ENCODE measurements around the gene SCAF1.

The SCAF1 gene

GRCh38 chr19:49663224-49663623 lies 21.2 kb downstream of the SCAF1 start:
- Histone ChIP-seq H3K36me3 (ENCODE audit: control insufficient read depth, low read depth, low read length) (peaks cover 32% of the 10 kb centered on the region), H3K9ac (ENCODE audit: low read length) (no peak overlapping the region), H3K4me1 (ENCODE audit: control insufficient read depth, low read depth, low read length) (peaks cover 5% of the 10 kb centered on the region), H3K4me3 (ENCODE audit: low read length) (no peak overlapping the region), H3K9me3 (ENCODE audit: control insufficient read depth, low read depth, low read length) (no peaks in the 10 kb centered on the region), H3K27me3 (ENCODE audit: control insufficient read depth, insufficient read depth, low read length) (no peaks in the 10 kb centered on the region), H3K27ac (ENCODE audit: low read length) (no peak overlapping the region)

GRCh38 chr19:49664171-49665035 lies 22.4 kb downstream of the SCAF1 start:
- peaks cover 5% of the 10 kb centered on the region for H3K4me1 ChIP-seq (ENCODE audit: control insufficient read depth, low read depth, low read length)
- no peaks in the 10 kb centered on the region for H3K27me3 ChIP-seq (ENCODE audit: control insufficient read depth, insufficient read depth, low read length)
- no peaks in the 10 kb centered on the region for H3K9me3 ChIP-seq (ENCODE audit: control insufficient read depth, low read depth, low read length)
- peak overlapping the region; percentile 55 for H3K27ac ChIP-seq (ENCODE audit: low read length)
- peaks cover 28% of the 10 kb centered on the region for H3K36me3 ChIP-seq (ENCODE audit: control insufficient read depth, low read depth, low read length)
- peak overlapping the region; percentile 72 for H3K9ac ChIP-seq (ENCODE audit: low read length)
- peak overlapping the region; percentile 98 for H3K4me3 ChIP-seq (ENCODE audit: low read length)

GRCh38 chr19:49665036-49665350 lies 23.0 kb downstream of the SCAF1 start:
- Histone ChIP-seq H3K27ac (ENCODE audit: low read length) (peak overlapping the region; percentile 55), H3K36me3 (ENCODE audit: control insufficient read depth, low read depth, low read length) (peaks cover 25% of the 10 kb centered on the region), H3K4me1 (ENCODE audit: control insufficient read depth, low read depth, low read length) (peaks cover 5% of the 10 kb centered on the region), H3K4me3 (ENCODE audit: low read length) (peak overlapping the region; percentile 98), H3K9me3 (ENCODE audit: control insufficient read depth, low read depth, low read length) (no peaks in the 10 kb centered on the region), H3K27me3 (ENCODE audit: control insufficient read depth, insufficient read depth, low read length) (no peaks in the 10 kb centered on the region), H3K9ac (ENCODE audit: low read length) (peak overlapping the region; percentile 72)

- Histone ChIP-seq H3K36me3 (ENCODE audit: control insufficient read depth, low read depth, low read length) (peaks cover 27% of the 10 kb centered on the region), H3K27ac (ENCODE audit: low read length) (peak within 1 kb of the TSS; percentile 55), H3K27me3 (ENCODE audit: control insufficient read depth, insufficient read depth, low read length) (no peaks in the 10 kb centered on the region), H3K9ac (ENCODE audit: low read length) (peak within 1 kb of the TSS; percentile 72), H3K4me1 (ENCODE audit: control insufficient read depth, low read depth, low read length) (peaks cover 5% of the 10 kb centered on the region), H3K4me3 (ENCODE audit: low read length) (peak within 1 kb of the TSS; percentile 98), H3K9me3 (ENCODE audit: control insufficient read depth, low read depth, low read length) (no peaks in the 10 kb centered on the region)
These were observed 23.5 kb downstream of the SCAF1 start, which contains the start of the genes BCL2L12 and IRF3 for GRCh38 chr19:49665351-49666119. Gene BCL2L12, plus strand, starts transcription at chr19:49665933. Its CDS starts 760 bp downstream, at chr19:49666693. Gene IRF3, minus strand, starts transcription at chr19:49665857. Its CDS starts 1,019 bp downstream, at chr19:49664838.

GRCh38 chr19:49666120-49666444 lies 24.1 kb downstream of the SCAF1 start:
- peaks cover 25% of the 10 kb centered on the region for H3K36me3 ChIP-seq (ENCODE audit: control insufficient read depth, low read depth, low read length)

GRCh38 chr19:49667473-49667872 lies 25.5 kb downstream of the SCAF1 start:
- no peak overlapping the region for H3K4me3 ChIP-seq (ENCODE audit: low read length)
- H3K27me3 ChIP-seq (ENCODE audit: control insufficient read depth, insufficient read depth, low read length), result no peaks in the 10 kb centered on the region
- no peaks in the 10 kb centered on the region for H3K9me3 ChIP-seq (ENCODE audit: control insufficient read depth, low read depth, low read length)
- no peak overlapping the region for H3K27ac ChIP-seq (ENCODE audit: low read length)
- H3K36me3 ChIP-seq (ENCODE audit: control insufficient read depth, low read depth, low read length), result peaks cover 11% of the 10 kb centered on the region
- H3K9ac ChIP-seq (ENCODE audit: low read length), result no peak overlapping the region
- peaks cover 10% of the 10 kb centered on the region for H3K4me1 ChIP-seq (ENCODE audit: control insufficient read depth, low read depth, low read length)

More at GRCh38 chr19:49666120-49666444, 24.1 kb downstream of the SCAF1 start:
- Histone ChIP-seq H3K9me3 (ENCODE audit: control insufficient read depth, low read depth, low read length) (no peaks in the 10 kb centered on the region), H3K27ac (ENCODE audit: low read length) (no peak overlapping the region), H3K4me3 (ENCODE audit: low read length) (peak overlapping the region; percentile 98), H3K4me1 (ENCODE audit: control insufficient read depth, low read depth, low read length) (peaks cover 5% of the 10 kb centered on the region), H3K9ac (ENCODE audit: low read length) (peak overlapping the region; percentile 72), H3K27me3 (ENCODE audit: control insufficient read depth, insufficient read depth, low read length) (no peaks in the 10 kb centered on the region)

GRCh38 chr19:49669516-49669915 lies 27.5 kb downstream of the SCAF1 start:
- Histone ChIP-seq H3K27me3 (ENCODE audit: control insufficient read depth, insufficient read depth, low read length) (no peaks in the 10 kb centered on the region), H3K9me3 (ENCODE audit: control insufficient read depth, low read depth, low read length) (no peaks in the 10 kb centered on the region), H3K4me1 (ENCODE audit: control insufficient read depth, low read depth, low read length) (peaks cover 10% of the 10 kb centered on the region), H3K4me3 (ENCODE audit: low read length) (no peak overlapping the region), H3K9ac (ENCODE audit: low read length) (no peak overlapping the region), H3K27ac (ENCODE audit: low read length) (no peak overlapping the region), H3K36me3 (ENCODE audit: control insufficient read depth, low read depth, low read length) (peaks cover 7% of the 10 kb centered on the region)

- peak overlapping the region; percentile 29 for H3K27ac ChIP-seq (ENCODE audit: low read length)
- peak overlapping the region; percentile 30 for H3K9ac ChIP-seq (ENCODE audit: low read length)
- H3K4me1 ChIP-seq (ENCODE audit: control insufficient read depth, low read depth, low read length), result peaks cover 4% of the 10 kb centered on the region
These were observed 30.3 kb downstream of the SCAF1 start for GRCh38 chr19:49672131-49672919.

GRCh38 chr19:49676136-49676783 lies 34.3 kb downstream of the SCAF1 start:
- Histone ChIP-seq H3K4me3 (ENCODE audit: low read length) (peak overlapping the region; percentile 70), H3K27me3 (ENCODE audit: control insufficient read depth, insufficient read depth, low read length) (no peaks in the 10 kb centered on the region), H3K9ac (ENCODE audit: low read length) (peak overlapping the region; percentile 94), H3K27ac (ENCODE audit: low read length) (peak overlapping the region; percentile 99), H3K4me1 (ENCODE audit: control insufficient read depth, low read depth, low read length) (peaks cover 19% of the 10 kb centered on the region), H3K9me3 (ENCODE audit: control insufficient read depth, low read depth, low read length) (no peaks in the 10 kb centered on the region), H3K36me3 (ENCODE audit: control insufficient read depth, low read depth, low read length) (peaks cover 5% of the 10 kb centered on the region)

More at GRCh38 chr19:49672131-49672919, 30.3 kb downstream of the SCAF1 start:
- Histone ChIP-seq H3K27me3 (ENCODE audit: control insufficient read depth, insufficient read depth, low read length) (no peaks in the 10 kb centered on the region), H3K36me3 (ENCODE audit: control insufficient read depth, low read depth, low read length) (peaks cover 7% of the 10 kb centered on the region), H3K9me3 (ENCODE audit: control insufficient read depth, low read depth, low read length) (no peaks in the 10 kb centered on the region), H3K4me3 (ENCODE audit: low read length) (peak overlapping the region; percentile 35)

GRCh38 chr19:49676784-49677230 lies 34.8 kb downstream of the SCAF1 start:
- no peaks in the 10 kb centered on the region for H3K9me3 ChIP-seq (ENCODE audit: control insufficient read depth, low read depth, low read length)
- no peaks in the 10 kb centered on the region for H3K27me3 ChIP-seq (ENCODE audit: control insufficient read depth, insufficient read depth, low read length)
- H3K9ac ChIP-seq (ENCODE audit: low read length), result peak overlapping the region; percentile 95
- H3K36me3 ChIP-seq (ENCODE audit: control insufficient read depth, low read depth, low read length), result peaks cover 9% of the 10 kb centered on the region
- peak overlapping the region; percentile 98 for H3K4me3 ChIP-seq (ENCODE audit: low read length)
- H3K4me1 ChIP-seq (ENCODE audit: control insufficient read depth, low read depth, low read length), result peaks cover 18% of the 10 kb centered on the region
- peak overlapping the region; percentile 85 for H3K27ac ChIP-seq (ENCODE audit: low read length)
